HG03558 (cell line): ENCODE data around the gene STARD6.

ENCODE experiments used
- ATAC-seq: cut with Tn5 transposase; IDR thresholded peaks from one replicate; pipeline ENCODE4 v1.9.1; 2021; ENCODE audit warnings: moderate number of reproducible peaks; ENCODE audit not compliant: unreplicated experiment; ENCODE audit errors: extremely low read depth

The STARD6 gene

GRCh38 chr18:54277899-54278298 is 79.8 kb downstream of the STARD6 start:
- no peak for ATAC-seq
